ENCODE data around the gene ROPN1B. TPM values are rescaled to one million over a fixed set of nuclear protein-coding genes. Genes with fewer than 3 reads are reported as not detected.
A peak's percentile ranks its signal among the peaks of the same experiment; 100 is the strongest.
"Not testable (repeated sequence)": the region's sequence is repeated elsewhere in the genome, so short reads cannot be mapped to it uniquely, and the experiment has no call there.

Gene ROPN1B
- total RNA-seq, 1 donor from 2014 or later: not detected

DNA sequence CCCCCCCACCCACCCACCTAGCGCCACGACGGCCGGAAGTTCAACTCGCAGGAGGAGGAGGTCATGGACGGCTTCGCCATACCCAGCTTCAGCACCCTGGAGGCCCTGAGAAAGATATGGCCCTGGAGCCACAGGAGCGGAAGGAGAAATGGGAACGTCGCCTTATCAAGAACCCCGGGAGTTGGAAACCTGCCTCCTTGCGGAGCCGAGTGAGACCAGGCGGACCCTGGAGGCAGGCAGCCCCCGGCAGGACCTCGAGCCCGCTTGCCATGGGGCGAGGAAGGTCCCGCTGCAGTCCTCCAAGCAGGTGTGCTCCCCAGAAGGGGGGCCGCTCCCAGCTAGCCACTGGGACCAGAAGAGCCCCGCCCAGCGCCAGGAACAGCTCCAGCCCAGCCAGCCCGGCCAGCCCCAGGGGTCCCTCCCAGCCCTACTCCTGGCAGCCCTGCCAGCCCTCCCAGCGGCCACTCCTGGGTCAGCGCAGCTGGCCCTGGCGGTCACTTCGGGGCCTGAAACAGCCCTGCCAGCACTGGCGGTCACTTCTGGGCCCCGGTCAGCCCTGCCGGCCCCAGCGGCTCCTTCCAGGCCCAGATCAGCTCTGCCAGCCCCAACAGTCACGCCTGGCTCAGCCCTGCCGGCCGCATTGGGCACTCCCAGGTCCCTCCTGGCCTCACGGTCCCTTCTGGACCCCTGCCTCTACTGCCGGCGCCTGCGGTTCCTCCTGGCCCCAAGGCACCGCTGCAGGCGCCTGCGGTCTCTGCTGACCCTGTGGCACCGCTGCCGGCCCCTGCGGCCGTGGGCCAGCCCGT lies 10.3 kb upstream of the ROPN1B start:
- no peak for DNase-seq (ENCODE audit: low read depth)

DNA sequence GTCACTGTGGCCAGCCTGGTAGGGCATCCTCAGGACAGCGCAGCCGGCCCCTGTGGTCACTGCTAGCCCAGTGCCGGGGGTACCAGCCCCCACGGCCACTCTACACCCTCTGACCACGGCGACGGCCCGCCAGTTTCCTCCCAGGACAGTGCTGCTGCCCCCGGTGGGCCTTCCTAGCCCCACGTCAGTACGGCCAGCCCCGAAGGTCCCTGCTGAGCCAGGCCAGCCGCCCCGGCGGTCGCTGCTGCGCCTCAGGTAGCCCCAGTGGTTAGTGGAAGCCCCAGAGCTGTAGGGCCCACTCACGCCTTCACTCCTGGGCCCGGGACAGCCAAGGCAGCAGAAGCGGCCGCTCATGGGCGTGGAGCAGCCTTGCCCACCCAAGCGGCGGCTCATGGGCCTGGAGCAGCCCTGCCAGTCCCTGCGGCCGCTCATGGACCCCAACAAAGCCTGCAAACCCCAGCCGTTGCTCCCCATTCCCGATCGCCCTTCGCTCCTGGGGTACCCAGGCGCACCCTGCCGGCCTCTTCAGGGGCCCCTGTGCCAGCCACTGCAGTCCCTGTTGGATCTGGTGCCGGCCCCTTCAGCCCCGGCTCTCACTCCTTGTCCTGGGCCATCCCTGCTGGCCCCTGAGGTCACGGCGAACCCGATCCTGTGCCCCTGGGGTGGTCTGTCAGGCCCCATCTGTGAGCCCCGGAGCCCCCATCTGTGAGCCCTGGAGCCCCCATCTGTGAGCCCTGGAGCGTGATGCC lies 9.5 kb upstream of the ROPN1B start:
- no peak for DNase-seq (ENCODE audit: low read depth)

DNA sequence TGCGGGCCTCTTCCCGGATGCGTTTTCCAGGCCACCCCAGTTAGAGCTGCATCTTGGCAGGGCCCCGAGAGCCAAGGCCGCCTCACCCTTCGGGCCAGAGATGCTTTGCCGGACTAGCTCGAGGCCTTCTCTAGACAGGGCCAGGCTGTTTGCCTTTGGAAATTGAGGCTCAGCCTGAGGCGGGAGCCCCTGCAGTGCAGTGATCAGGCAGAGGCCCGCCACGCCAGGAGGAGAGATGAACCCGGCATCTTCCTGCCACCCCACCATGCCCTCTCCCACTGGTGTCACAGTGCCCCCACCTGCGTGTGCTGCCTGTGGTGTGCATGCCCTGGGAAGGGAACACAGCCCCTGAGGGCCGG lies 8.9 kb upstream of the ROPN1B start:
- DNase-seq (ENCODE audit: low read depth): no peak

DNA sequence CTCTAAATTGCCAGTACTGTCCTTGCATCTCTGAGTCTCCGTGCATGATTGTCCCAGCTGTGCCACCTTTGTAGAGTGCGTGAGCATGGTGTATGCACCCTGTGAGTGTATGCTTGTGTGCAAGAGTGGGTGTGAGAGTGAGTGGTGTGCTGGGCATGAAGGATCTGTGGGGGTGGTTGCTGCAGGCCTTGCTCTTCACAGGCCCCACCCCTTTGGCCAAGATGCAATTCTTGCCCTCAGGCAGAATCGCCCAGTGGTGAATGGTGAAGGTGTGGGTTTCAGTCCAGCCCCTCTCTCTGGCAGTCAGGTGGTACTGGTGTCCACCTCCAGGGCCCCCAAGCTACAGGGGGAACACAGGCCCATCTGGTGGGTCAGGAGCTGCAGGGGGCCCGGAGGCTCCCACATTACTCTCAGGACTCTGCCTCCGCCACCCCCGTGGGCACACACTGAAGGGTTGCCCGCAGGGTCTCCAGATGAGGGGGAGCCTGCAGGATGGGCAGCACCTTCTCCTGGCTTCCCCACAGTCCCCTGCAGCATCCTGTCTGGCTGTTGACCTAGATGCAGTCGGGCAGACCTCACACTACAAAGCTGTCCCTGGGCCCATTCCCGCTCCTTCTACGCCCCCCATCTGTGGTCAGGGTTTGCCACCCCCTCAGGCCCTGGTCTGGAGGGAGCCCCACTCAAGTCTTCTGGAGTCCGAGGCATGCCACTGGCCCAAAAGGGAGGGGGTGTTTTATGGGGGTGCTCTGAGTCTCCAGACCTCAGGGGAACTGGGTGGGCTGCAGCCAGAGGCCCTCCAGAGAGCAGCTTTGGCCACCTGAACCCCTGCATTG lies 8.3 kb upstream of the ROPN1B start:
- no peak for DNase-seq (ENCODE audit: low read depth)

DNA sequence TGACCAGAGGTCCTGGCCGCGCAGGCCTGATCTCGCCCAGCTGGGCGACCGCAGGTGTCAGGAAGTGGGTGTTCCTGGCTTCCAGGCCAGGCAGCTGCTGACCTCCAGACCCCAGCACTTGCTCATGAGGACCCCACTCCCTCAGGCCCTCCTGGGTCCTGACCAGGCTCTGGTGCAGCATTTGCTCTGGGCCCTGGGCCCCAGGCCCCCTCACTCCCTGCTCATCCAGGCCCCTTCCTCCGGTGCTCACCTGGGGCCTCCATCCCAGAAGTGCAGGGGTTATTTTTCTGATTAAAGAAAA lies 7.7 kb upstream of the ROPN1B start:
- DNase-seq (ENCODE audit: low read depth): no peak

DNA sequence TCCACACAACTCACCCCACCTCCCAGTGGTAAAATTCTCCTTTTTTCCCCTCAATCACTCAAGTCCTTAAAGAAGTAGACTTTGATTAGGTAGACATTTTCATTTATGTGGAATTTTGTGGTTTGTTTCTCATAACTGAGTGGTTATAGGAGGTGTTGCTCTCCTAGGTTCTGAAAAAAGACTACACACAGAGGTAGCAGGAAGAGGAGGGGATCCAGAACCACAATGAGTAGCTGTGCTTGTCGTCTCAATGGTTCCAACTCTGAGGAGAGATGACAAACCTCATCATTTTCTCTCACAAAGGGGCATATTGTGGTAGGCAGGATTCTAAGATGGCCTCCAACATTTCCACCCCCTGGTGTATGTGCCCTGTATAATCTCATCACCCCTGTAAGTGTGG lies 5.1 kb upstream of the ROPN1B start:
- DNase-seq (ENCODE audit: low read depth): peak; percentile 2

DNA sequence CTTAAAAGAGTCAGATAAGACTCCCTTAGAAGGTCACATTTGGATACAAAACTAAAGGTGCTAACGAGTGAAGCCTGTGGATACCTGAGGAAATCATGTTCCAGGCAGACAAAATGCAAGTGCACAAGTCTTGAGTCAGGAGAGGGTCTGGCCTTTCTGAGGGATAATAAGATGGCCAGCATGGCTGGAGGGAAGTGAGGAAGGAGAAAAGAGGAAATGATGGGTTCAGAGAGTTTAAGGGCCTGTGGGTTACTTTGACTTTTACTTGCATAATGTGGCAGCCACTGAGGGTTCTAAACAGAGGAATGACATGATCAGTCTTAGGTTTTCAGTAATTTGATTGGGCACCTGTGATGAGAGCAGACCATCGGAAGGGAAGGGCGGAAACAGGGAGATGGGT lies 3.5 kb upstream of the ROPN1B start:
- no peak for DNase-seq (ENCODE audit: low read depth)

DNA sequence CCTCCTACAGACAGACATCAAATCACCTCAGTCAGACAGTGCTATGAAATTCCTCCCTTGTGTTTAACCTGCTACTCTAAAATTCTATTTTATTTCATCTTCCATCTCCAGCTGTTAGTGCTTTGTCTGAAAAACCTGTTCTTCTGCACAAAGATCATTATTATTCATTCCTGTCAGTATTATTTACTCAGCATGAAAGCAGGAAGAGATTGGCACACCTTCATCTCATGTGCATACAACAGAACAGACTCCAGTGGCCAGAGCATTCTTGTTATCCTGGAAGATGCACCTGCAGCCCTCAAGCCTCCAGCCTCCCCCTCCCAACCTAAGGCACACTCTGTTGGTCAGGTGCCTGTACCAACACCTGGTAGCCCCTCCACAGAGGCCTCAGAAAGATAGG lies 1.8 kb upstream of the ROPN1B start:
- DNase-seq (ENCODE audit: low read depth): no peak

DNA sequence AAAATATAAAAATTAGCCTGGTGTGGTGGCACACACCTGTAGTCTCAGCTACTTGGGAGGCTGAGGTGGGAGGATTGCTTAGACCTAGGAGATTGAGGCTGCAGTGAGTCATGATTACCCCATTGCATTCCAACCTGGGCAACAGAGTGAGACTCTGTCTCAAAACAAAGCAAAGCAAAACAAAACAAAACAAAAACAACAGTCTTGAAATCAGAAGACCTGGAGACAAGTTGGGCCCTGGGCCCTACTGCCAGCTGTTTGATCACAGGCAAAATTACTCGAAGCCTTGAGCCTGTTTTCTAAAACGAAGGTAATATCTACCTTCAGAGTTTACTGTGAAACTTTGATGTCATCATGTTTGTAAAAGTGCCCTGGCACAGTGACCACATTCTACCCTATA lies 857 bp upstream of the ROPN1B start:
- DNase-seq (ENCODE audit: low read depth): not testable (repeated sequence)

DNA sequence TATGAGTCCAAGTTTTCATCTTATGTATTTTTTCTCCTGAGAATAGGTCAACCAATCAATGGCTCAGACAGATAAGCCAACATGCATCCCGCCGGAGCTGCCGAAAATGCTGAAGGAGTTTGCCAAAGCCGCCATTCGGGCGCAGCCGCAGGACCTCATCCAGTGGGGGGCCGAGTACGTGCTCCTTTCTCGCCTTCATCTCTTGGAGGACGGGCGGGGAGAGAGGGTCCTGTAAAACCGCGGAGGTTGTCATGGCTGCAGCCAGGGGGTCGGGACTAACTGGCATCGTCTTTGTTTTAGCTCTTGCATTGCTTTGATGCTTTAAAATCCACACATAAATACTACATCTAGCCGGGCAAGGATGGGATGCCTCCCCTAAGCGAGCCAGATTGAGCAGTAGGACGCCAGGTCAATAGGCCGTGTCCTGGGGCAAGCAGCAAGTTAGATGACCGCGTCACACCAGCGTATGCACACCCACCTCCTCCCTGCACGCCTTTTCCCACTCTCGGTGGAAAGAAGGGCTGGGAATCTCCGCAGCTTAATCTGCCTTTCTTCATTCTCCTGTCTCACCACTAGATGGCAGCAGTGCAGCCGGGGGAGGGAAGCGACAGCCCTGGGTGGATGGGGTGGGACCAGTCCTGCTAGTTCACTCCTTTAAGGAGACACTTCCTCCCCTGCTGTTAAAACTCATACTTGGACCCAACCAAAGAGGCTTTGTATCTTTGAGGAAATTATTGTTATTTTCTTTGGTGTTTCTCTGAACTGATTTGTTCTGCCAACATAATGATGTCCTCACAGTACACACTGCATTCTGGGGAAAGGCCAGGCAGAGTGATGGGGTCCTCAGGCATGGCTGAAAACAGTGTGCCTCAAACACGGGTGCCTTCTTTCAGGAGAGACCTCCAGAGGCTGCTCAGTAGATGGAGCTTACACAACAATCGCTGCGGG lies 3.3 kb downstream of the ROPN1B start:
- peak; percentile 6 for DNase-seq (ENCODE audit: low read depth)

DNA sequence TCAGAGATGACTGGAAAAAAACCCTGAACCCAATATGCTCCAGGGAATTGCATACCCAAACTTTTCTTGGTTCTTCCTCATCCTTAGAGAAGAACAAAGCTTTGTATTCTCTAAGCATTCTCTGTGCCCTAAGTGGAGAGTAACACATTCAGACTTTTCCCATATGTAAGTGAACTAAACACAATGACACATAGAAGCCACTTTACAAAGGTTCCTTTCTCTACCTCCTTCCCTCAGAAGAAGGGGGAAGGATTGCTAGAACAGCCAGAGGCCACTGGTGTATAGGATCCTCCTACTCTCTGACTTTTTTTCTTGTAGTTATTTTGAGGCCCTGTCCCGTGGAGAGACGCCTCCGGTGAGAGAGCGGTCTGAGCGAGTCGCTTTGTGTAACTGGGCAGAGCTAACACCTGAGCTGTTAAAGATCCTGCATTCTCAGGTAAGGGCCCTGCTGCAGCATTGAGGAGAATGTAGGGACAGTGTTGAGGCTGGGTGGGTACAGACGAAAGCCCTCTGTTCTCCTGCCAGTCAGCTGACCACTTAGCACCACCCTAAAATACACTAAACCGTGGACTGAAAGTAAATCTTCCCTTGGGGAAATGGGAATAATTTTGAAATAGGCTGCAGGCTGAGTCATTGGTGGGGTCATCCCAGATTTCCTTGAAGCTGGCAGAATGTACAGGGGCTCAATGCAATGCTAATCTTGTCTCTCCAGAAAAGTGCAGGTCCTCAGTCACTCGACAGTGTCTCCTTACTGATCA lies 6.4 kb downstream of the ROPN1B start:
- not testable (repeated sequence) for DNase-seq (ENCODE audit: low read depth)

DNA sequence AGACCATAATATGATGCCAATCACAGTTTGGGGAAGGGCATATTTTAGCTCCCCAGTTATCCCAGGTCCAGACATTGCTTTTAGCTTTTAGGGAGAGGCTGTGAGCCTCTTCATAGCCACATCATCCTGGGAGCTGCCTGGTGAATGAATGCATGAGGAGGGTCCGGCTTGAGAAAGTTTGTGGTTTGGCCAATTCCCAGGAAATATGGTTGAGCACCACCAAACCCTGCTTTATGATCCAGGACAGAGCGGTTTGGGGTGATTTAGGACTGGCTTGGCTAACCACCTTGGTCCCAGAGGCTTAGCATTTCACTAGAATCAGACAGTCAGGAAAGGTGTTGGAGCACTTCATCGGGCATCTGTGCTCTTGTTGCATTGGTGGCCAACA lies 7.0 kb downstream of the ROPN1B start:
- not testable (repeated sequence) for DNase-seq (ENCODE audit: low read depth)

DNA sequence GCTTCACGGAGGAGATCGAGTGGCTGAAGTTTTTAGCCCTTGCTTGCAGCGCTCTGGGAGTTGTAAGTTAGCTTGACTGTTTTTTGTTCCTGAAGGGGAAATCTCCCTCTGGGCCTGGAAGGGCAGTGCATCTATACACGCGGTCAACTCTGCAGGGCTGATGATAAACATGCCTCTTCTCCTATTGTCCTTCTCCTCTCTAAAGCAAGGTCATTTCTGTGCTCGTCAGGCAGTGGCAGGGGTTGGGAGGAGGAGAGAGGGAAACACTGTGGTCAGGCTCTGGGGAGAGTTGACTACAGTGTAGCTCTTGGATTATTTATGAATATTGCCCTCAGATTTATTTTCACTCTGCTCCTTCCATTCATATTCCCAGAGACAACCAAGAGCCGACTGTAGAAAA lies 8.1 kb downstream of the ROPN1B start:
- DNase-seq (ENCODE audit: low read depth): not testable (repeated sequence)

DNA sequence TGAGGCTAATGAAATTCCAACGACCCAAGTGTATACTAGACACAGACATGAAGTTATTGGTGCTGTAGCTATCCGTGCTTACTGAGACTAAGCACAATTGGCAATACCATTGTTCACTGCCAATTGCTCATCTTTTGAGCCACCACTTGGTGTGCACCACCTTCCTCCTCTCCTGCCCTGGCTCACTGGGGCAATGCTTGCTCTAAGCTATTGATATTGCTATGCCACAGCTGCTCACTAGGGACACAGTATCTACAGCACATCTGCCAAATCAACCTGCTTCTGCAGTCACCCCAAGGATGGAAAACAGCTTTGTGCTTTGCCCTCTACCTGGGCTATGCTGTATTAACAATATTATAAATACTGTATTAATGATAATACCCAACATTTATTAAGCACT lies 16.0 kb downstream of the ROPN1B start:
- DNase-seq (ENCODE audit: low read depth): not testable (repeated sequence)

DNA sequence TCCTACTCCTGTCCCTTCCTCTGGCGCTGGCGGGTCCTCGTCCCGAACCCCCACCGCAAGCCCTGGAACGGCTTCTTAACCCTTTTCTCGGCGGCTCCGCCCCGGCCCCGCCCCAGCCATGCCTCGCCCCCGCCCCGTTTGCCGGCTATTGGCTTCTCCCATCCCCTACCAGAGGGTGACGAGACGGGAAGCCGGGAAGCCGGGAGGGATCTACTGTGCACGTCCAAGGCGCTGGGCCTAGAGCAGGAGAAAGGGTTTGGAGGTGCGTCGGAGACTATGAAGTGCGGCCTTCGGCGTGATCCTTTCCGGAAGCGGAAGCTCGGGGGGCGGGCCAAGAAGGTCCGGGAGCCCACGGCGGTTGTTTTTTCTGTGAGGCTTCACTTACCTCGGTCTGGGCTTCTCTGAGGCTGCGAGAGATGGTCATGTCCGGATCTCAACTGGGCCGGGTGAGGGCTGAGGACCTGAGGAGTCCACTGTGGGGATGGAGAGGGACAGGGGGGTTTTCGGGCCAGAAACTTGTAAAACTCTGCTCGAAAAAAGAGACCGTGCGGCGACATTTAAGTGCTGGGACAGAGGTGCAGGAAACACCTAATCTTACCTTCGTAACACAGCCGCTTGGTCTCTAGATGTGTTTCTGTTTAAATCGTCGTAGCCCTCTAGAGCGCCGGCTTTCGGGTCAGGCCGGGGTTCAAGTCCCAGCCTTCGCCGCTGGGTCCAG lies 21.4 kb downstream of the ROPN1B start:
- peak; percentile 87 for DNase-seq (ENCODE audit: low read depth)

DNA sequence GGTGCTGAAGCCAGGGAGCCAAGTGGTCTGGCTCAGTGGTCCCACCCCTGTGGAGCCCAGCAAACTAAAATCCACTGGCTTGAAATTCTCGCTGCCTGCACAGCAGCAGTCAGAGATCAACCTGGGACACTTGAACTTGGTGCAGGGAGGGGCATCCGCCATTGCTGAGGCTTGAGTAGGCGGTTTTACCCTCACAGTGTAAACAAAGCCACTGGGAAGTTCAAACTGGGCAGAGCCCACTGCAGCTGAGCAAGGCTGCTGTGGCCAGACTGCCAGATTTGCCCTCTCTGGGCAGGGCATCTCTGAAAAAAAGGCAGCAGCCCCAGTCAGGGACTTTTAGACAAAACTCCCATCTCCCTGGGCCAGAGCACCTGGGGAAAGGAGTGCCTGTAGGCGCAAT lies 27.8 kb downstream of the ROPN1B start:
- not testable (repeated sequence) for DNase-seq (ENCODE audit: low read depth)

DNA sequence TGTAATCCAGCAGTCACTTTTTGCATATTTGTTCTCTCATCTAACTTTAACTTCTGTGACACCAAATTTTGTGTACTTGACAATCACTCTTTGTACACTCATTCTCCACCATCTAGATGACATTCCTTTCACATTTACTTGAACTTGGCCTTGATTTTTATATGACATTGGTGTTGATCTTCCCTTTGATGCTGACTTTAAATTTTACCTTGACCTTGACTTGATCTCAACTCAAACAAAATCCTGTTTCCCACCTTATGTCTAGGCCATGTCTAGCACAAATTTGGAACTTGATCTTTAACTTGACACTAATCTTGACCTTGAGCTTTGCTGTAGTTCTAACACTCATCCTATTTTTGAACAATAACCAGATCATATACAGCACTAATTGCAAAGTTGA lies 33.2 kb downstream of the ROPN1B start:
- no peak for DNase-seq (ENCODE audit: low read depth)

DNA sequence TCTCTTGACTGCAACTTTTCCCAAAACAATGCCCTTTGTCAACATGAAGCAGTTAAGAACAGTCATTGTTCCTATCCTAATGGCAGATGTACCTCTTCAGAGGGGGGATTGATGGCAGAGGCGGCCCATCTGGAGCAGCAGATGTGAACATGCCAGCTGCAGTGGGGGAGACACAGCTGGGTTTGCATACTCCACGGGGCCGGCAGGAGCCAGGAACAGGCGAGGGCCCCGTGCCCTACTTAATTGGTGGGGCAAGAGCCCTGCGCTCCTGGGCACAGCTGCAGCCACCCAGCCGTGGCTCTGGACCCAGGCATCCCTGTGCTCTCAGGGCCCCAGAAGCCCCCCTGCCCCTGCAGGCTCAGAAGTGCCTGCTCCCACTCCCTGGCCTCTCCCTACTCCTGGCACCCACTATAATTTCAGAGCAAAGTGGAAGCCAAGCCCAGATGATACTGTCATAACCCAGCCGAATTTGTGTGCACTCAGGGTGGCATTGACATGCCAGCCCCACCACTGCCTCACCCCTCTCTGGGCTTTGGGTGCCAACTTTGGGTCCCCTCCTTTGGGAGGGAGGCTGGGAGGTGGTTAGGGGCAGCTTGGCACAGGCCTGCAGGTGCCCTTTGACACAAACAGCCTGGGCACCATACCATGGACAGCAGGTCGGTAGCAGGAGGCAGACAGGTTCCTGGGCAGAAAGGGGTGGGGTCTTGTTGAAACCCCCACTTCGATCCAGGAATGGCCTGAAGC lies 34.6 kb downstream of the ROPN1B start:
- DNase-seq (ENCODE audit: low read depth): no peak

DNA sequence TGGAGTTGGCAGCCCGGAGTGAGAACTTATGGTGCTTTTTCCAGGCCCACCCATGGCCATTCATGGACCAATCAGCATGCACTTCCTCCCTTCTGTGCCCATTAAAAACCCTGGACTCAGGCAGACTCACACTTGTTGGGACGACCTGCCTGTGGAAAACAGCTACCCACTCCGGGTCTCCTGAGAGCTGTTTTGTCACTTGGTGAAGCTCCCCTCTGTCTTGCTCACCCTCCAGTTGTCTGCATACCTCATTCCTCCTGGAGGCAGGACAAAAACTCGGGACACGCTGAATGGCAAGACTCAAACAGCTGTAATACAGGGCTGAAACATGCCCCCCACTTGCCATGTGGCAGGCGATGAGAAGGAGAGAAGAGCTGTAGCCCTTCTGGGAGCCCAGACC lies 35.2 kb downstream of the ROPN1B start:
- no peak for DNase-seq (ENCODE audit: low read depth)

Data from renal cortical epithelial cell (primary cell).